GM23338 (cell line): Measurements from ENCODE around the gene ADAM8. TPM values are rescaled to one million over a fixed set of nuclear protein-coding genes. Genes with fewer than 3 reads are reported as not detected.

Experiments
- ATAC-seq: fragments of 200-7000 bp; cut with Tn5 transposase; 3 replicates; pipeline ENCODE4 v1.9.1; 2020
- DNase-seq: peaks from one replicate; pipeline ENCODE4 v3.0.0-alpha.2; 2015; ENCODE audit warnings: low spot score
- H2AFZ ChIP-seq: fragments of 200-600 bp; sonication (generic); 2 replicates; pipeline ENCODE4 v1.8.0; 2016; ENCODE audit warnings: antibody characterized with exemption, mild to moderate bottlenecking, moderate library complexity
- H3F3A ChIP-seq: fragments of 200-600 bp; sonication (generic); replicated peaks from 2 replicates; pipeline ENCODE4 v1.8.0; 2017; ENCODE audit warnings: antibody characterized with exemption, mixed run types, low read depth
- H3K27ac ChIP-seq: fragments of 200-600 bp; sonication (generic); 2 replicates; pipeline ENCODE4 v1.6.1; 2016; ENCODE audit warnings: low read depth
- H3K27me3 ChIP-seq: fragments of 200-600 bp; sonication (generic); 2 replicates; pipeline ENCODE4 v1.8.0; 2016; ENCODE audit warnings: mild to moderate bottlenecking, mixed run types, moderate library complexity; ENCODE audit not compliant: insufficient read depth
- H3K36me3 ChIP-seq: fragments of 200-600 bp; sonication (generic); 2 replicates; pipeline ENCODE4 v1.8.0; 2016; ENCODE audit warnings: mild to moderate bottlenecking; ENCODE audit not compliant: insufficient read depth
- H3K4me1 ChIP-seq: fragments of 200-600 bp; sonication (generic); 2 replicates; pipeline ENCODE4 v1.8.0; 2016; ENCODE audit warnings: mild to moderate bottlenecking, moderate library complexity; ENCODE audit not compliant: insufficient read depth
- H3K4me2 ChIP-seq: fragments of 200-600 bp; sonication (generic); 2 replicates; pipeline ENCODE4 v1.7.1; 2017; ENCODE audit warnings: mixed run types
- H3K4me3 ChIP-seq: fragments of 200-600 bp; sonication (generic); 2 replicates; pipeline ENCODE4 v1.6.1; 2016; ENCODE audit warnings: mixed run types
- H3K79me2 ChIP-seq: fragments of 200-600 bp; sonication (generic); replicated peaks from 2 replicates; pipeline ENCODE4 v1.8.0; 2017; ENCODE audit warnings: mild to moderate bottlenecking; ENCODE audit not compliant: insufficient read depth
- H3K9me2 ChIP-seq: fragments of 200-600 bp; sonication (generic); 2 replicates; pipeline ENCODE4 v1.8.0; 2017; ENCODE audit not compliant: insufficient read depth
- H4K20me1 ChIP-seq: fragments of 200-600 bp; sonication (generic); replicated peaks from 2 replicates; pipeline ENCODE4 v1.8.0; 2017; ENCODE audit warnings: mild to moderate bottlenecking; ENCODE audit not compliant: insufficient read depth
- H3K27ac Mint-ChIP-seq: 2 replicates; pipeline ENCODE4 v1.8.0; 2020; ENCODE audit warnings: inconsistent platforms, mild to moderate bottlenecking, moderate library complexity, mixed read lengths
- H3K27me3 Mint-ChIP-seq: 3 replicates; pipeline ENCODE4 v1.8.0; 2022; ENCODE audit warnings: low read depth, mild to moderate bottlenecking, moderate library complexity, mixed read lengths, inconsistent platforms; ENCODE audit not compliant: insufficient read depth, poor library complexity
- H3K36me3 Mint-ChIP-seq: 3 replicates; pipeline ENCODE4 v1.8.0; 2021; ENCODE audit warnings: low read depth, mild to moderate bottlenecking, inconsistent platforms, moderate library complexity, mixed read lengths
- H3K4me1 Mint-ChIP-seq: 3 replicates; pipeline ENCODE4 v1.8.0; 2020; ENCODE audit warnings: mild to moderate bottlenecking, inconsistent platforms, mixed read lengths
- H3K4me3 Mint-ChIP-seq: 3 replicates; pipeline ENCODE4 v1.8.0; 2021; ENCODE audit warnings: moderate library complexity, mild to moderate bottlenecking, inconsistent platforms, mixed read lengths
- H3K9me3 Mint-ChIP-seq: 3 replicates; pipeline ENCODE4 v1.8.0; 2020; ENCODE audit warnings: moderate library complexity, mild to moderate bottlenecking, inconsistent platforms, mixed read lengths
- CREB1 ChIP-seq: fragments of 250-450 bp; sonication (Bioruptor Pico); IDR thresholded peaks from 2 replicates; pipeline ENCODE4 v1.5.0; 2020; ENCODE audit warnings: low read depth, mild to moderate bottlenecking, moderate library complexity
- EZH2 ChIP-seq: fragments of 200-600 bp; sonication (generic); IDR thresholded peaks from one replicate; pipeline ENCODE4 v1.8.0; 2017; ENCODE audit warnings: antibody characterized with exemption, mild to moderate bottlenecking, low read depth; ENCODE audit not compliant: unreplicated experiment
- EZH2phosphoT487 ChIP-seq: fragments of 200-600 bp; sonication (generic); IDR thresholded peaks from one replicate; pipeline ENCODE4 v1.8.1; 2018; ENCODE audit warnings: antibody characterized with exemption; ENCODE audit not compliant: unreplicated experiment
- JUNB ChIP-seq: IDR thresholded peaks from one replicate; pipeline ENCODE4 v1.6.1; 2016; ENCODE audit warnings: antibody characterized with exemption; ENCODE audit not compliant: unreplicated experiment
- NANOG ChIP-seq: IDR thresholded peaks from 2 replicates; pipeline ENCODE4 v1.6.1; 2016; ENCODE audit warnings: antibody characterized with exemption, borderline replicate concordance
- POLR2AphosphoS5 ChIP-seq: IDR thresholded peaks from 2 replicates; pipeline ENCODE4 v1.6.1; 2016; ENCODE audit warnings: antibody characterized with exemption, low read depth
- STAT1 ChIP-seq: IDR thresholded peaks from one replicate; pipeline ENCODE4 v1.6.1; 2016; ENCODE audit warnings: antibody characterized with exemption; ENCODE audit not compliant: unreplicated experiment
- ZNF114 ChIP-seq: fragments of 250-450 bp; sonication (Bioruptor Pico); IDR thresholded peaks from 2 replicates; pipeline ENCODE4 v1.5.0; 2020; ENCODE audit warnings: mild to moderate bottlenecking, moderate library complexity
- ZNF331 ChIP-seq: fragments of 250-450 bp; sonication (Bioruptor Pico); IDR thresholded peaks from 2 replicates; pipeline ENCODE4 v1.5.0; 2020; ENCODE audit warnings: low read depth, mild to moderate bottlenecking, moderate library complexity
- polyA plus RNA-seq: library from polyadenylated mRNA; unstranded; fragments of >200 nt; fragmentation: Nextera tagmentation; extraction: Ambion mirVana; gene quantifications from 2 replicates; pipeline ENCODE4 v1.2.1, GENCODE V29; 2016
- total RNA-seq: library from RNA; depleted of rRNA; stranded (reverse); fragments of >200 nt; shearing (Covaris generic); gene quantifications from 2 replicates; pipeline ENCODE4 v1.2.3, GENCODE V29; 2014
- TF ChIP-seq, protein P1 (sequence below): IDR thresholded peaks from one replicate; pipeline ENCODE4 v1.6.1; 2018; ENCODE audit warnings: antibody characterized with exemption; ENCODE audit not compliant: unreplicated experiment
- TF ChIP-seq, protein P2 (sequence below): IDR thresholded peaks from 2 replicates; pipeline ENCODE4 v1.6.1; 2016; ENCODE audit warnings: antibody characterized with exemption
- TF ChIP-seq, protein P3 (sequence below): fragments of 250-450 bp; sonication (Bioruptor Pico); IDR thresholded peaks from 2 replicates; pipeline ENCODE4 v1.5.0; 2020; ENCODE audit warnings: mild to moderate bottlenecking, moderate library complexity
- TF ChIP-seq, protein P4 (sequence below), 2 experiments: fragments of 200-600 bp in 1 of 2; sonication (generic) in 1 of 2; conservative IDR thresholded peaks; 2 replicates each; pipeline versions ENCODE4 v1.5.1 to v1.6.1; 2016 to 2017; ENCODE audit warnings: antibody characterized with exemption in 2 of 2, low read depth in 2 of 2, mild to moderate bottlenecking in 2 of 2, moderate library complexity in 1 of 2

The ADAM8 gene
- total and polyA plus RNA-seq, 2 experiments from 2014 or later, result 1.9 to 5.5 TPM

DNA sequence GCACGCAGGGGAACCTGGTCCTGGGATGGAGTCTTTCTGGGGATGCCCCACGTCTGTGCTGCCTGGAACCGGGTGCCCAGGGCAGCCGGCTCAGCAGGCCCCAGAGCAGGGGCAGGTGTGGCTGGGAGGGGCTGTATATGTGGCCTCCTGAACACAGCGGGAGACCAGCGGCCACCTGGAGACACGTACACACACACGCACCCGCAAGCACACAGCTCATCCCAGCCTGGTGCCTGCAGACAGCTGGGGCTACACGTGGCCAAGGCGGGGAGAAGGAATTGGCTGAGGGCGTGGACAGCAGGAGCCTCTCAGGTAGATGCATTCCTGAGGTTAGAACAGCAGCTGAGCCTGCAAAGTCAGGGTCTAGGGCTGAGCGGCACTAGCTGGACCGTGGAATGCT, 14.0 kb downstream of the ADAM8 start:
- Histone ChIP-seq H3K36me3 (no peaks in the 10 kb centered on the region), H3K4me1 (peaks cover 8% of the 10 kb centered on the region), H3K27ac (no peak overlapping the region), H3K4me3 (peak overlapping the region; percentile 50; the same call in 1 of the 2 replicates), H3K79me2 (no peaks in the 10 kb centered on the region), H4K20me1 (no peaks in the 10 kb centered on the region), H3F3A (no peaks in the 10 kb centered on the region), H3K9me2 (no peaks in the 10 kb centered on the region), H3K27me3 (peaks cover 8% of the 10 kb centered on the region), H3K4me2 (peak overlapping the region; percentile 78; the same call in 1 of the 2 replicates), H2AFZ (no peak overlapping the region)
- Mint-ChIP-seq H3K27ac (no peak overlapping the region), H3K36me3 (peaks cover 3% of the 10 kb centered on the region; the same call in 1 of the 3 replicates), H3K4me1 (peaks cover 3% of the 10 kb centered on the region), H3K27me3 (peaks cover 18% of the 10 kb centered on the region), H3K9me3 (no peaks in the 10 kb centered on the region), H3K4me3 (peak overlapping the region; percentile 72; the same call in 2 of the 3 replicates)
- peak; percentile 4; the same call in 2 of the 3 replicates for ATAC-seq
- no peak for DNase-seq
- TF ChIP-seq EZH2 (no peak), CREB1 (CRISPR knock-in tag) (no peak), POLR2AphosphoS5 (no peak), EZH2phosphoT487 (no peak), STAT1 (no peak), JUNB (no peak), ZNF114 (CRISPR knock-in tag) (no peak), NANOG (no peak), ZNF331 (CRISPR knock-in tag) (no peak)
- TF ChIP-seq, protein P1, sequence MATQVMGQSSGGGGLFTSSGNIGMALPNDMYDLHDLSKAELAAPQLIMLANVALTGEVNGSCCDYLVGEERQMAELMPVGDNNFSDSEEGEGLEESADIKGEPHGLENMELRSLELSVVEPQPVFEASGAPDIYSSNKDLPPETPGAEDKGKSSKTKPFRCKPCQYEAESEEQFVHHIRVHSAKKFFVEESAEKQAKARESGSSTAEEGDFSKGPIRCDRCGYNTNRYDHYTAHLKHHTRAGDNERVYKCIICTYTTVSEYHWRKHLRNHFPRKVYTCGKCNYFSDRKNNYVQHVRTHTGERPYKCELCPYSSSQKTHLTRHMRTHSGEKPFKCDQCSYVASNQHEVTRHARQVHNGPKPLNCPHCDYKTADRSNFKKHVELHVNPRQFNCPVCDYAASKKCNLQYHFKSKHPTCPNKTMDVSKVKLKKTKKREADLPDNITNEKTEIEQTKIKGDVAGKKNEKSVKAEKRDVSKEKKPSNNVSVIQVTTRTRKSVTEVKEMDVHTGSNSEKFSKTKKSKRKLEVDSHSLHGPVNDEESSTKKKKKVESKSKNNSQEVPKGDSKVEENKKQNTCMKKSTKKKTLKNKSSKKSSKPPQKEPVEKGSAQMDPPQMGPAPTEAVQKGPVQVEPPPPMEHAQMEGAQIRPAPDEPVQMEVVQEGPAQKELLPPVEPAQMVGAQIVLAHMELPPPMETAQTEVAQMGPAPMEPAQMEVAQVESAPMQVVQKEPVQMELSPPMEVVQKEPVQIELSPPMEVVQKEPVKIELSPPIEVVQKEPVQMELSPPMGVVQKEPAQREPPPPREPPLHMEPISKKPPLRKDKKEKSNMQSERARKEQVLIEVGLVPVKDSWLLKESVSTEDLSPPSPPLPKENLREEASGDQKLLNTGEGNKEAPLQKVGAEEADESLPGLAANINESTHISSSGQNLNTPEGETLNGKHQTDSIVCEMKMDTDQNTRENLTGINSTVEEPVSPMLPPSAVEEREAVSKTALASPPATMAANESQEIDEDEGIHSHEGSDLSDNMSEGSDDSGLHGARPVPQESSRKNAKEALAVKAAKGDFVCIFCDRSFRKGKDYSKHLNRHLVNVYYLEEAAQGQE, result no peak
- TF ChIP-seq, protein P2, sequence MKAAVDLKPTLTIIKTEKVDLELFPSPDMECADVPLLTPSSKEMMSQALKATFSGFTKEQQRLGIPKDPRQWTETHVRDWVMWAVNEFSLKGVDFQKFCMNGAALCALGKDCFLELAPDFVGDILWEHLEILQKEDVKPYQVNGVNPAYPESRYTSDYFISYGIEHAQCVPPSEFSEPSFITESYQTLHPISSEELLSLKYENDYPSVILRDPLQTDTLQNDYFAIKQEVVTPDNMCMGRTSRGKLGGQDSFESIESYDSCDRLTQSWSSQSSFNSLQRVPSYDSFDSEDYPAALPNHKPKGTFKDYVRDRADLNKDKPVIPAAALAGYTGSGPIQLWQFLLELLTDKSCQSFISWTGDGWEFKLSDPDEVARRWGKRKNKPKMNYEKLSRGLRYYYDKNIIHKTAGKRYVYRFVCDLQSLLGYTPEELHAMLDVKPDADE, result no peak
- TF ChIP-seq, protein P3, sequence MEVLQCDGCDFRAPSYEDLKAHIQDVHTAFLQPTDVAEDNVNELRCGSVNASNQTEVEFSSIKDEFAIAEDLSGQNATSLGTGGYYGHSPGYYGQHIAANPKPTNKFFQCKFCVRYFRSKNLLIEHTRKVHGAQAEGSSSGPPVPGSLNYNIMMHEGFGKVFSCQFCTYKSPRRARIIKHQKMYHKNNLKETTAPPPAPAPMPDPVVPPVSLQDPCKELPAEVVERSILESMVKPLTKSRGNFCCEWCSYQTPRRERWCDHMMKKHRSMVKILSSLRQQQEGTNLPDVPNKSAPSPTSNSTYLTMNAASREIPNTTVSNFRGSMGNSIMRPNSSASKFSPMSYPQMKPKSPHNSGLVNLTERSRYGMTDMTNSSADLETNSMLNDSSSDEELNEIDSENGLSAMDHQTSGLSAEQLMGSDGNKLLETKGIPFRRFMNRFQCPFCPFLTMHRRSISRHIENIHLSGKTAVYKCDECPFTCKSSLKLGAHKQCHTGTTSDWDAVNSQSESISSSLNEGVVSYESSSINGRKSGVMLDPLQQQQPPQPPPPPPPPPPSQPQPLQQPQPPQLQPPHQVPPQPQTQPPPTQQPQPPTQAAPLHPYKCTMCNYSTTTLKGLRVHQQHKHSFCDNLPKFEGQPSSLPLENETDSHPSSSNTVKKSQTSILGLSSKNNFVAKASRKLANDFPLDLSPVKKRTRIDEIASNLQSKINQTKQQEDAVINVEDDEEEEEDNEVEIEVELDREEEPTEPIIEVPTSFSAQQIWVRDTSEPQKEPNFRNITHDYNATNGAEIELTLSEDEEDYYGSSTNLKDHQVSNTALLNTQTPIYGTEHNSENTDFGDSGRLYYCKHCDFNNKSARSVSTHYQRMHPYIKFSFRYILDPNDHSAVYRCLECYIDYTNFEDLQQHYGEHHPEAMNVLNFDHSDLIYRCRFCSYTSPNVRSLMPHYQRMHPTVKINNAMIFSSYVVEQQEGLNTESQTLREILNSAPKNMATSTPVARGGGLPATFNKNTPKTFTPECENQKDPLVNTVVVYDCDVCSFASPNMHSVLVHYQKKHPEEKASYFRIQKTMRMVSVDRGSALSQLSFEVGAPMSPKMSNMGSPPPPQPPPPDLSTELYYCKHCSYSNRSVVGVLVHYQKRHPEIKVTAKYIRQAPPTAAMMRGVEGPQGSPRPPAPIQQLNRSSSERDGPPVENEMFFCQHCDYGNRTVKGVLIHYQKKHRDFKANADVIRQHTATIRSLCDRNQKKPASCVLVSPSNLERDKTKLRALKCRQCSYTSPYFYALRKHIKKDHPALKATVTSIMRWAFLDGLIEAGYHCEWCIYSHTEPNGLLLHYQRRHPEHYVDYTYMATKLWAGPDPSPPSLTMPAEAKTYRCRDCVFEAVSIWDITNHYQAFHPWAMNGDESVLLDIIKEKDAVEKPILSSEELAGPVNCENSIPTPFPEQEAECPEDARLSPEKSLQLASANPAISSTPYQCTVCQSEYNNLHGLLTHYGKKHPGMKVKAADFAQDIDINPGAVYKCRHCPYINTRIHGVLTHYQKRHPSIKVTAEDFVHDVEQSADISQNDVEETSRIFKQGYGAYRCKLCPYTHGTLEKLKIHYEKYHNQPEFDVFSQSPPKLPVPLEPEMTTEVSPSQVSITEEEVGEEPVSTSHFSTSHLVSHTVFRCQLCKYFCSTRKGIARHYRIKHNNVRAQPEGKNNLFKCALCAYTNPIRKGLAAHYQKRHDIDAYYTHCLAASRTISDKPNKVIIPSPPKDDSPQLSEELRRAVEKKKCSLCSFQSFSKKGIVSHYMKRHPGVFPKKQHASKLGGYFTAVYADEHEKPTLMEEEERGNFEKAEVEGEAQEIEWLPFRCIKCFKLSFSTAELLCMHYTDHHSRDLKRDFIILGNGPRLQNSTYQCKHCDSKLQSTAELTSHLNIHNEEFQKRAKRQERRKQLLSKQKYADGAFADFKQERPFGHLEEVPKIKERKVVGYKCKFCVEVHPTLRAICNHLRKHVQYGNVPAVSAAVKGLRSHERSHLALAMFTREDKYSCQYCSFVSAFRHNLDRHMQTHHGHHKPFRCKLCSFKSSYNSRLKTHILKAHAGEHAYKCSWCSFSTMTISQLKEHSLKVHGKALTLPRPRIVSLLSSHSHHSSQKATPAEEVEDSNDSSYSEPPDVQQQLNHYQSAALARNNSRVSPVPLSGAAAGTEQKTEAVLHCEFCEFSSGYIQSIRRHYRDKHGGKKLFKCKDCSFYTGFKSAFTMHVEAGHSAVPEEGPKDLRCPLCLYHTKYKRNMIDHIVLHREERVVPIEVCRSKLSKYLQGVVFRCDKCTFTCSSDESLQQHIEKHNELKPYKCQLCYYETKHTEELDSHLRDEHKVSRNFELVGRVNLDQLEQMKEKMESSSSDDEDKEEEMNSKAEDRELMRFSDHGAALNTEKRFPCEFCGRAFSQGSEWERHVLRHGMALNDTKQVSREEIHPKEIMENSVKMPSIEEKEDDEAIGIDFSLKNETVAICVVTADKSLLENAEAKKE (CRISPR knock-in tag), result no peak
- TF ChIP-seq, protein P4, sequence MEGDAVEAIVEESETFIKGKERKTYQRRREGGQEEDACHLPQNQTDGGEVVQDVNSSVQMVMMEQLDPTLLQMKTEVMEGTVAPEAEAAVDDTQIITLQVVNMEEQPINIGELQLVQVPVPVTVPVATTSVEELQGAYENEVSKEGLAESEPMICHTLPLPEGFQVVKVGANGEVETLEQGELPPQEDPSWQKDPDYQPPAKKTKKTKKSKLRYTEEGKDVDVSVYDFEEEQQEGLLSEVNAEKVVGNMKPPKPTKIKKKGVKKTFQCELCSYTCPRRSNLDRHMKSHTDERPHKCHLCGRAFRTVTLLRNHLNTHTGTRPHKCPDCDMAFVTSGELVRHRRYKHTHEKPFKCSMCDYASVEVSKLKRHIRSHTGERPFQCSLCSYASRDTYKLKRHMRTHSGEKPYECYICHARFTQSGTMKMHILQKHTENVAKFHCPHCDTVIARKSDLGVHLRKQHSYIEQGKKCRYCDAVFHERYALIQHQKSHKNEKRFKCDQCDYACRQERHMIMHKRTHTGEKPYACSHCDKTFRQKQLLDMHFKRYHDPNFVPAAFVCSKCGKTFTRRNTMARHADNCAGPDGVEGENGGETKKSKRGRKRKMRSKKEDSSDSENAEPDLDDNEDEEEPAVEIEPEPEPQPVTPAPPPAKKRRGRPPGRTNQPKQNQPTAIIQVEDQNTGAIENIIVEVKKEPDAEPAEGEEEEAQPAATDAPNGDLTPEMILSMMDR (conservative IDR thresholded peaks at IDR 0.05; ENCODE audit: low read depth in 2 of 2), result no peak
